BLaER1 (cell line): ENCODE measurements around the gene CDC25B.

Experiments used
- H3K27ac ChIP-seq: shearing (Covaris generic); formaldehyde crosslinking; 2 replicates; pipeline ENCODE4 v1.8.1; 2022
- H3K27me3 ChIP-seq: shearing (Covaris generic); formaldehyde crosslinking; 2 replicates; pipeline ENCODE4 v1.8.1; 2022
- H3K36me3 ChIP-seq: shearing (Covaris generic); formaldehyde crosslinking; 2 replicates; pipeline ENCODE4 v1.8.1; 2022
- H3K4me1 ChIP-seq: shearing (Covaris generic); formaldehyde crosslinking; 2 replicates; pipeline ENCODE4 v1.8.1; 2022
- H3K4me2 ChIP-seq: shearing (Covaris generic); formaldehyde crosslinking; 2 replicates; pipeline ENCODE4 v1.8.1; 2022
- H3K4me3 ChIP-seq: shearing (Covaris generic); formaldehyde crosslinking; 2 replicates; pipeline ENCODE4 v1.8.1; 2022
- H3K9ac ChIP-seq: shearing (Covaris generic); formaldehyde crosslinking; 2 replicates; pipeline ENCODE4 v1.8.1; 2022
- H3K9me3 ChIP-seq: shearing (Covaris generic); formaldehyde crosslinking; 2 replicates; pipeline ENCODE4 v1.8.1; 2022
- H4K20me1 ChIP-seq: shearing (Covaris generic); formaldehyde crosslinking; 2 replicates; pipeline ENCODE4 v1.8.1; 2022
- Cebpa-rat ChIP-seq: shearing (Covaris generic); IDR thresholded peaks from 2 replicates; pipeline ENCODE4 v1.8.1; 2022

CDC25B gene

DNA sequence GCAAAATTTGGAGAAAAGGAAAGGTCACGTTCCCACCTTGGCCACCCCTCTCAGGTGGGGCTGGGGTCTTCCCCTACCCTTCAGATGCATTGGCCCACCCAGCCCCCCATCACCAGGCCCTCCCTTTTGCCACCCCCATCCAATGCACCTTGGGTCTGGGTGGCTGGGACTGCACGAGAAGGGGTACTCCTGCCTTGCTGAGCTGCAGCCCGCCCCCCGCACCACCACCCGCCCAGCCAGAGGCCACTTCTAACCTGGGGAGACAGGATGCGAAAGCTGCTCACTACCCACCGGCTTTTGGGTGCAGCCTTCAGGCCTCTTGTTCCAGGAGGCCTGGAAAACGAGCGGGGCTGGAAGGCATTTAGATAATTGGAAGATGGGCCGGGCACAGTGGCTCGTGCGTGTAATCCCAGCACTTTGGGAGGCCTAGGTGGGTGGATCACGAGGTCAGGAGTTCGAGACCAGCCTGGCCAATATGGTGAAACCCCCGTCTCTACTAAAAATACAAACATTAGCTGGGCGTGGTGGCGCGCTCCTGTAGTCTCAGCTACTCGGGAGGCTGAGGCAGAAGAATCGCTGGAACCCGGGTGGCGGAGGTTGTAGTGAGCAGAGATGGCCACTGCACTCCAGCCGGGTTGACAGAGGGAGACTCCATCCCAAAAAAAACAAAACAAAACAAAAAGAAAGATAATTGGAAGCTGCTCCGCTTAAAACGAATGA, 1.2 kb upstream of the CDC25B start:
- Histone ChIP-seq H3K36me3 (peaks cover 17% of the 10 kb centered on the region), H3K27me3 (no peaks in the 10 kb centered on the region), H3K4me1 (peaks cover 44% of the 10 kb centered on the region), H4K20me1 (peaks cover 7% of the 10 kb centered on the region; the same call in 1 of the 2 replicates), H3K4me2 (peak overlapping the region; percentile 87), H3K4me3 (peak overlapping the region; percentile 80), H3K9ac (peak overlapping the region; percentile 83; the same call in 1 of the 2 replicates), H3K27ac (peak overlapping the region; percentile 87; the same call in 1 of the 2 replicates), H3K9me3 (no peaks in the 10 kb centered on the region)
- TF ChIP-seq Cebpa-rat = no peak

GRCh38 chr20:3796477-3797225, 541 bp downstream of the CDC25B start:
- Histone ChIP-seq H3K27ac (peak overlapping the region; percentile 80), H3K4me2 (peak overlapping the region; percentile 97), H3K4me1 (peaks cover 57% of the 10 kb centered on the region), H3K36me3 (peaks cover 34% of the 10 kb centered on the region), H3K9ac (peak overlapping the region; percentile 84), H4K20me1 (peaks cover 7% of the 10 kb centered on the region; the same call in 1 of the 2 replicates), H3K4me3 (peak overlapping the region; percentile 80), H3K27me3 (no peaks in the 10 kb centered on the region), H3K9me3 (no peaks in the 10 kb centered on the region)
- TF ChIP-seq Cebpa-rat = no peak

- TF ChIP-seq Cebpa-rat = no peak
- peaks cover 62% of the 10 kb centered on the region for H3K4me1 ChIP-seq
- H3K4me2 ChIP-seq = peak overlapping the region; percentile 97
- H3K9ac ChIP-seq = peak overlapping the region; percentile 84
- no peaks in the 10 kb centered on the region for H3K27me3 ChIP-seq
- peak overlapping the region; percentile 80 for H3K27ac ChIP-seq
- H3K36me3 ChIP-seq = peaks cover 39% of the 10 kb centered on the region
- peaks cover 7% of the 10 kb centered on the region; the same call in 1 of the 2 replicates for H4K20me1 ChIP-seq
- no peaks in the 10 kb centered on the region for H3K9me3 ChIP-seq
- H3K4me3 ChIP-seq = peak overlapping the region; percentile 80
Measured at GRCh38 chr20:3797226-3797545, 1.1 kb downstream of the CDC25B start.

DNA sequence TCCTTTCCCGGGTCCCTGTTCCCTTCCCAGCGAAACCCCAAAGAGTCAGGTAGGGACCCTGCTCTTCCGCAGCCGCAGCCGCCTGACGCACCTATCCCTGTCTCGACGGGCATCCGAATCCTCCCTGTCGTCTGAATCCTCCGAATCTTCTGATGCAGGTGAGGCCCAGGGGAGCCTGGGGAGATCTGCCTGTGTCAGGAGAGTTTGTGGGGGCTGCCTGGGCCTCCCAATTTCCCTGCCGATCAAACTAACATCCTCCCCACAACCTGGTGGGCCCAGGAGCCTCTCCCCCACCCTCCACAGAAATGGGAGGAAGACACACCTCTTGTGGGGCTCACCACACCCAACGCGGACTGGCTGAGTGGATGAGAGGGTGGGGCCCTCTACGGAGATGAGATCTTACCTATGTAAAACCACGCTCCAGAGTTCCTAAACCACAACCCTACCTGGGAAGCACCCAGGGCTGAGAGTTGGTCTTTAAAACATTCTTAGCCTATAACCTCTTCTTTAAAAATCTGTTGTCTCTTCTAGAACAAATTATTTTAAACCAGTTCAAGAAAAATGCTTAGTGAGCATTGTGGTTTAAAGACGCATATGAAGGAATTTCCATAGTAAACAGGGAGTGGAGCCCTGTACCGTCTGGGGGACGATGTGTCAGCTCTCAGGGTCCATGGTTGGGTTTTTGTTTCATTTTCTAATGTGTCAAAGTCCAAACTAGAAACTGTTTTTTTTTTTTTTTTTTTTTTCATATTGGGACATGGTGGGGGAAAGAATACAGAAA, 1.7 kb downstream of the CDC25B start:
- Histone ChIP-seq H3K4me1 (peaks cover 68% of the 10 kb centered on the region), H4K20me1 (peaks cover 7% of the 10 kb centered on the region; the same call in 1 of the 2 replicates), H3K9ac (peak overlapping the region; percentile 84), H3K9me3 (no peaks in the 10 kb centered on the region), H3K27ac (peak overlapping the region; percentile 80; the same call in 1 of the 2 replicates), H3K4me2 (peak overlapping the region; percentile 97), H3K4me3 (peak overlapping the region; percentile 80), H3K36me3 (peaks cover 45% of the 10 kb centered on the region), H3K27me3 (no peaks in the 10 kb centered on the region)
- no peak for TF ChIP-seq Cebpa-rat

GRCh38 chr20:3798373-3798768, 2.3 kb downstream of the CDC25B start:
- Histone ChIP-seq H3K36me3 (peaks cover 51% of the 10 kb centered on the region), H3K27me3 (no peaks in the 10 kb centered on the region), H3K27ac (no peak overlapping the region), H3K4me3 (no peak overlapping the region), H3K4me1 (peaks cover 74% of the 10 kb centered on the region), H3K9me3 (no peaks in the 10 kb centered on the region), H3K4me2 (peak overlapping the region; percentile 97), H3K9ac (0 out of 2 replicates have a peak overlapping the region, but pooled peaks have one; percentile 84), H4K20me1 (peaks cover 7% of the 10 kb centered on the region; the same call in 1 of the 2 replicates)
- no peak for TF ChIP-seq Cebpa-rat

DNA sequence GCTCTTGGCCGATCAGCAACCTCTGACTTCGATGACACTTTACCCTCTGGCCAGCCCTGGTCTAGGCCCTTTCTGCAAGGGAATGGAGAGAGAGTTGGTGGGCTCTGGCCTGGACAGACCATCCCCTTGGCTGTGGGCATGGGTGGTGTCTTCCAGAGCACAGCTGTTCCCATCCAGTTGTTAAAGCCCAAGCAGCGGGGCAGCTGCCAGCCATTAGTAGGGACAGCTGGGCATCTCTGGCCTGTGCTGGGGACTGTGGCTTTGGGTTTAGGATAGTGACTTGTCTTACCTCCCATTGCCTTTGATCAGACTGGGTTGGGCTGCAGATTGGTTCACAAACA, 2.8 kb downstream of the CDC25B start:
- H3K9me3 ChIP-seq = no peaks in the 10 kb centered on the region
- 0 out of 2 replicates have a peak overlapping the region, but pooled peaks have one; percentile 65 for H3K27ac ChIP-seq
- peaks cover 79% of the 10 kb centered on the region for H3K4me1 ChIP-seq
- H4K20me1 ChIP-seq = peaks cover 7% of the 10 kb centered on the region; the same call in 1 of the 2 replicates
- H3K4me2 ChIP-seq = peak overlapping the region; percentile 97
- H3K27me3 ChIP-seq = no peaks in the 10 kb centered on the region
- H3K9ac ChIP-seq = no peak overlapping the region
- H3K4me3 ChIP-seq = no peak overlapping the region
- H3K36me3 ChIP-seq = peaks cover 56% of the 10 kb centered on the region
- TF ChIP-seq Cebpa-rat = no peak

DNA sequence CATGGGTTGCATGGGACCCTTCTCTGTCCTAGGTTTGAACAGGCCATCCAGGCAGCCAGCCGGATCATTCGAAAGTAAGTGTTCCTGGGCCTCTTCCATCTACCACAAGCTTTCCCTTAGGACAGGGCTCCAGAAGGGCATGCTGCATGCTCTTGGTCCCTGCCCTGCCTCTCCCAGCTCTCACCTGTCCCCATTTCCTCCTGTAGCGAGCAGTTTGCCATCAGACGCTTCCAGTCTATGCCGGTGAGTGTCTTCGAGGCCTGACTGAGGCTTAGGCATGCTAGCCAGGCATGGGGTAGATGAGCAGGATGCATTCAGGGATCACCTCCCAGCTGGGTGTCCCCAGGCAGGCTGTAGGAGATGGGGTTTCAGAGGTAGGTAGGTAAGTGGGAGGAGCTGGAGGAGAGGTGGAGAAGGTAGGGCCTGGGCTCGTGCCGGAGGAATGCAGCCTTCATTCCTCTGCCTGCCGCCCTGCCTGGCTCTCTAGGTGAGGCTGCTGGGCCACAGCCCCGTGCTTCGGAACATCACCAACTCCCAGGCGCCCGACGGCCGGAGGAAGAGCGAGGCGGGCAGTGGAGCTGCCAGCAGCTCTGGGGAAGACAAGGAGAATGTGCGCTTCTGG, 4.3 kb downstream of the CDC25B start:
- peaks cover 7% of the 10 kb centered on the region; the same call in 1 of the 2 replicates for H4K20me1 ChIP-seq
- H3K9ac ChIP-seq = no peak overlapping the region
- H3K4me1 ChIP-seq = peaks cover 77% of the 10 kb centered on the region
- TF ChIP-seq Cebpa-rat = no peak
- no peaks in the 10 kb centered on the region for H3K9me3 ChIP-seq
- peak overlapping the region; percentile 97 for H3K4me2 ChIP-seq
- peaks cover 70% of the 10 kb centered on the region for H3K36me3 ChIP-seq
- no peaks in the 10 kb centered on the region for H3K27me3 ChIP-seq
- H3K27ac ChIP-seq = no peak overlapping the region
- no peak overlapping the region for H3K4me3 ChIP-seq

DNA sequence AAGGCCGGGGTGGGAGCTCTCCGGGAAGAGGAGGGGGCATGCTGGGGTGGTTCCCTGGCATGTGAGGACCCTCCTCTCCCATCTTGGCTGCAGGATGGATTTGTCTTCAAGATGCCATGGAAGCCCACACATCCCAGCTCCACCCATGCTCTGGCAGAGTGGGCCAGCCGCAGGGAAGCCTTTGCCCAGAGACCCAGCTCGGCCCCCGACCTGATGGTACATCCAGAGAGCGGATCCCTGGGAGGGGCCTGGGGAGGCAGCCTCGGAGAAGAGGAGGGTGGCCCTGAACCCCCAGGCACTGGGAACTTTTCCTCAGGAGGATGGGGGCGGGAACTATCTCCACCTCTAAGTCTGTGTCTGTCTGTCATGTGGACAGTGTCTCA, 4.8 kb downstream of the CDC25B start:
- Histone ChIP-seq H3K36me3 (peaks cover 75% of the 10 kb centered on the region), H3K27ac (peak overlapping the region; percentile 6; the same call in 1 of the 2 replicates), H3K9ac (no peak overlapping the region)

DNA sequence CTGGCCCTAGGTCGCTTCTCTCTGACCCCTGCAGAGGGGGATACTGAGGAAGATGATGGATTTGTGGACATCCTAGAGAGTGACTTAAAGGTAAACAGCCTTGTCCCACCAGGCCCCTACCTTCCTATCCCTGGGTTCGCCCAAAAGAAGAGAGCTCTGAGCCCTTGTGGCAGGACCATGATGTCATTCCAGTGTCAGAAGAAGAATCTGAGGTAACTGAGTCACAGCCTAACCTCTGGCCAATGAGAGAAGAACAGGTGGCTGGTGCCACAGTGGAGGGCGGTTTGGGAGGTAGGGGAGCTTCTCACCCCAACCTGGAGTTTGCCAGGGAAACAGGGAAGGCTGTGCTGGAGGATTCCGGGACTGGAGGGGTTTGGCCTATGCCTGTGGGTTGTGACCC, 5.2 kb downstream of the CDC25B start:
- Histone ChIP-seq H3K27me3 (no peaks in the 10 kb centered on the region), H3K27ac (peak overlapping the region; percentile 6; the same call in 1 of the 2 replicates), H3K4me1 (peaks cover 76% of the 10 kb centered on the region), H3K4me2 (no peak overlapping the region), H3K36me3 (peaks cover 79% of the 10 kb centered on the region), H3K9ac (no peak overlapping the region), H3K4me3 (no peak overlapping the region), H4K20me1 (peaks cover 7% of the 10 kb centered on the region; the same call in 1 of the 2 replicates), H3K9me3 (no peaks in the 10 kb centered on the region)
- no peak for TF ChIP-seq Cebpa-rat

More for the DNA sequence above, 4.8 kb downstream of the CDC25B start:
- Histone ChIP-seq H3K4me3 (no peak overlapping the region), H3K9me3 (no peaks in the 10 kb centered on the region), H3K4me1 (peaks cover 75% of the 10 kb centered on the region), H4K20me1 (peaks cover 7% of the 10 kb centered on the region; the same call in 1 of the 2 replicates), H3K4me2 (no peak overlapping the region), H3K27me3 (no peaks in the 10 kb centered on the region)
- no peak for TF ChIP-seq Cebpa-rat
